Fibroblast of mammary gland (primary cell): ENCODE results near the gene MGARP.
"Not testable (repeated sequence)": the region's sequence is repeated elsewhere in the genome, so short reads cannot be mapped to it uniquely, and the experiment has no call there.

Source experiments
- DNase-seq: peaks from one replicate; pipeline ENCODE4 v3.0.0-alpha.2; 2010; ENCODE audit warnings: low read depth
- H3K4me3 ChIP-seq: 2 replicates; pipeline ENCODE4 v1.5.1; 2011; ENCODE audit warnings: low read depth, mild to moderate bottlenecking, low read length, moderate library complexity; ENCODE audit not compliant: control insufficient read depth
- TF ChIP-seq, protein P1 (sequence below): conservative IDR thresholded peaks from 2 replicates; pipeline ENCODE4 v1.5.1; 2011; ENCODE audit warnings: low read depth, low read length, inconsistent platforms; ENCODE audit not compliant: control insufficient read depth, insufficient read depth

The MGARP gene

DNA sequence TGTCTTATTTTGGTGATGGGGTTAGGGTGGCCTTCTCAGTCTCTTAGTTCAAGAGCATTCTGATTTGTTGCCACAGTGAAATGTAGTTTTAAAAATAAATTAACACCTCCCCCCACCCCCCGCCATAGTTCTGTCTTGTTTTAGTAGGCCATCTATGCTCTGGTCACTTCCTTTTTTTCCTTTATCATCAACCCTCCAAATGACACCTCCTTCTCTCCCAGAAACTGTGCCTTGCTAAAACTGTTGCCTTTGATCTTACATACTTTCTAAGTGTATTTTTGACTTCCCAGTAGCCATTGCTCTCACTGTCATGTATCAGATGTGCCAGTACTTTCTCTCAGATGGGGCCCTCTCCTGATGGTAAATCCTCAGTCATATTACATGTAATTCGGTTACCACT, 36.7 kb upstream of the MGARP start:
- TF ChIP-seq, protein P1, sequence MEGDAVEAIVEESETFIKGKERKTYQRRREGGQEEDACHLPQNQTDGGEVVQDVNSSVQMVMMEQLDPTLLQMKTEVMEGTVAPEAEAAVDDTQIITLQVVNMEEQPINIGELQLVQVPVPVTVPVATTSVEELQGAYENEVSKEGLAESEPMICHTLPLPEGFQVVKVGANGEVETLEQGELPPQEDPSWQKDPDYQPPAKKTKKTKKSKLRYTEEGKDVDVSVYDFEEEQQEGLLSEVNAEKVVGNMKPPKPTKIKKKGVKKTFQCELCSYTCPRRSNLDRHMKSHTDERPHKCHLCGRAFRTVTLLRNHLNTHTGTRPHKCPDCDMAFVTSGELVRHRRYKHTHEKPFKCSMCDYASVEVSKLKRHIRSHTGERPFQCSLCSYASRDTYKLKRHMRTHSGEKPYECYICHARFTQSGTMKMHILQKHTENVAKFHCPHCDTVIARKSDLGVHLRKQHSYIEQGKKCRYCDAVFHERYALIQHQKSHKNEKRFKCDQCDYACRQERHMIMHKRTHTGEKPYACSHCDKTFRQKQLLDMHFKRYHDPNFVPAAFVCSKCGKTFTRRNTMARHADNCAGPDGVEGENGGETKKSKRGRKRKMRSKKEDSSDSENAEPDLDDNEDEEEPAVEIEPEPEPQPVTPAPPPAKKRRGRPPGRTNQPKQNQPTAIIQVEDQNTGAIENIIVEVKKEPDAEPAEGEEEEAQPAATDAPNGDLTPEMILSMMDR: no peak
- H3K4me3 ChIP-seq: no peak overlapping the region
- DNase-seq: no peak

DNA sequence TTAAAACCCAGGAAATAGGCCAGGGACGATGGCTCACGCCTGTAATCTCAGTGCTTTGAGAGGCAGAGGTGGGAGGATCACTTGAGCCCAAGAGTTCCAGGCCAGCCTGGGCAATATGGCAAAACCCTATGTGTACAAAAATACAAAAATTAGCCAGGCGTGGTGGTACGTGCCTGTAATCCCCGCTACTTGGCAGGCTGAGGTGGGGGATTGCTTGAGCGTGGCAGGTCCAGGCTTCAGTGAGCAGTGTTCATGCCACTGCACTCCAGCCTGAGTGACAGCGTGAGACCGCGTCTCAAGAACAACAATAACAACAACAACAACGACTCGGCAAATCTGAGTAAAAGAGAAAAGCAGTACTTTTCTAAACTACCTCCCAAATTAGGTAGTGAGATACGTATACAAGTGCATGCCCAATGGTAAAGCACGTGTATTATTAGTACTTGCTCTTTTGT, 35.2 kb upstream of the MGARP start:
- TF ChIP-seq, protein P1: no peak
- H3K4me3 ChIP-seq: no peak overlapping the region
- no peak for DNase-seq

DNA sequence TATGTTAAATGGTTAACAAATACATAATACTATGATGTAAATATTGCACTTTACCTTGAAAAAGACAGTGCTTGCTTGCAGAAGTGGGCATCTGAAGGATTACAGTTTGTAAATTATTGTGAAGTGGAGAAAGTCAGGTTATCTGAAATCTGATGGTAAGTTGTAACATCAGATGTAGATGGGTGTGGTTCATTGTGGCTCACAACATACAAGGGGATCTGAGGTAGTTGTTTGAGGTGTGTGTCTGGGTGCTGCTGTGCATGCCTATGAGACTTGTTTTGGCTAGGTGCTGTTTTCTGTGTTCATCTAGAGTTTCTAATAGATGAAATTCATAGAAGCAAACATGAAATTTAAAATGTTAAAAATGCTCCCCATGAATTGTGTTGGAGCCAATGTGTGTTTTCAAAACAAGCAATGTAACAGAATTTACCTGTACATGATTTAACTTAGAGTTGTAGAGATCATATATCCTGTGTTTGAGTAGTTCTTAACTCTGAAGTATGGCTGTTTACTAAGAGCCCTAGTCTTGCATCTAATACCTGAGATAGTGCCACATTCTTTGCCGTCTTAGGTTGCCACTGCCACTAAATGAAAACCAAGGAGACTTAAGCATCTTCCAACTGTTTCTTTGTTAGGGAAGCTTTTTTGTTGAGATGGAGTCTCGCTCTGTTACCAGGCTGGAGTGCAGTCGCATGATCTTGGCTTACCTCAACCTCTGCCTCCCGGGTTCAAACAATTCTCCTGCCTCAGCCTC, 34.2 kb upstream of the MGARP start:
- TF ChIP-seq, protein P1: no peak
- no peak for DNase-seq
- no peak overlapping the region for H3K4me3 ChIP-seq

DNA sequence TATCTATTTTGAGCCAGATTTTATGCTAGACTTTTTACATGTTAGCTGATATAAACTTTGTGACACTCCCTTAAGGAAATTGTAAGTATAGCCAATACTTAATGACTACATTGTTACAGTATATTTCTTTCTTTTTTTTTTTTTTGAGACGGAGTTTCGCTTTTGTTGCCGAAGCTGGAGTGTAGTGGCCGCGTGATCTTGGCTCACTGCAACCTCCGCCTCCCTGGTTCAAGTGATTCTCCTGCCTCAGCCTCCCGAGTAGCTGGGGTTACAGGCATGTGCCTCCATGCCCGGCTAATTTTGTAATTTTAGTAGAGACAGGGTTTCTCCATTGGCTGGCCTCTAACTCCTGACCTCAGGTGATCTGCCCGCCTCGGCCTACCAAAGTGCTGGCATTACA, 33.4 kb upstream of the MGARP start:
- H3K4me3 ChIP-seq, DNase-seq: not testable (repeated sequence)

DNA sequence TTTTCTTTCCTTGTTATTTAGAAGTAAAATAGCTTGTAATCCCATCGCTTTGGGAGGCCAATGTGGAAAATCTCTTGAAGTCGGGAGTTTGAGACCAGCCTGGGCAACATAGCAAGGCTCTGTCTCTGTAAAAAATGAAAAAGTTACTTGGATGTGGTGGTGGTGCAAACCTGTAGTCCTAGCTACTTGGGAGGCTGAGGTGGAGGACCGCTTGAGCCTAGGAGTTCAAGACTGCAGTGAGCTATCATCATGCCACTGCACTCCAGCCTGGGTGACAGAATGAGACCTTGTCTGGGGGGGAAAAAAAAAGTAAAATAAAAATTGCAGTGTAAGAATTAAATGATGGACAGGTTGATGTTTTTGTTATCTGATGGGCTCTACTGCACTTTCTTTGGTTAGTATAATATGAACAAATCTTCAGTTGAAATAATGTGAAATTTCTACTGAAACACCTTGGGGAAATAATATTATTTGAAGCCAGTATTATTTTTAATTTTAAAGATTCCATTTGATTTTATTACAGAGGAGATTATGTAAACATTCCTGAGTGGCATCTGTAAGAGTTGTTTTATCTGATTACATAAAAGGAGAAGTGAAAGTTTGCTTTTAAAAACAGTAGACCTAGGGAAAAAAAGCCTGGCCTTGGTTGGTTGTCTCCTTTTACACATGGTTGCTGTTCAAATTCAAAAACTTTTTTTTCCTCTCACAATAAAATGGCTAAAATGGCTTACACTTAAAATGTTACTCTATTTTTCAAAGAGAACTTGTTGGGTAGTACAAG, 32.7 kb upstream of the MGARP start:
- TF ChIP-seq, protein P1: no peak
- no peak overlapping the region for H3K4me3 ChIP-seq
- no peak for DNase-seq

DNA sequence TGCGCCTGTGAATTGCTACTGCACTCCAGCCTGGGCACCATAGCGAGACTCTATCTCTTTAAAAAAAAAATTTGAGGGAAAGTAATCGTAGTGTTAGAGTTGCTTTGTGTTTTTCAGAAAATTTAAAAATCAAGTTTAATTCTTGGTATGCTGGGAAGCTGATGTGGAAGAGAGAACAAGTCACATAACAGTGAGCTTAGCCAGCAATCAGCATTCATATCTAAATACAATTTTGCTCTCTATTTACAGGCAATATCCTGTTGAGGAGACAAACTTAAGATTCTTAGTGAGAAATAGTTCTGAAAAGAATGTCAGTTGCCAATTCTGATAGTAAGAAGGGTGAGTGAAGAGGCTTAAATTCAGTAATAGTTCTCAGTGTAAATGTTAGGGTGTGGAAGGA, 31.9 kb upstream of the MGARP start:
- TF ChIP-seq, protein P1: no peak
- H3K4me3 ChIP-seq: no peak overlapping the region
- no peak for DNase-seq

DNA sequence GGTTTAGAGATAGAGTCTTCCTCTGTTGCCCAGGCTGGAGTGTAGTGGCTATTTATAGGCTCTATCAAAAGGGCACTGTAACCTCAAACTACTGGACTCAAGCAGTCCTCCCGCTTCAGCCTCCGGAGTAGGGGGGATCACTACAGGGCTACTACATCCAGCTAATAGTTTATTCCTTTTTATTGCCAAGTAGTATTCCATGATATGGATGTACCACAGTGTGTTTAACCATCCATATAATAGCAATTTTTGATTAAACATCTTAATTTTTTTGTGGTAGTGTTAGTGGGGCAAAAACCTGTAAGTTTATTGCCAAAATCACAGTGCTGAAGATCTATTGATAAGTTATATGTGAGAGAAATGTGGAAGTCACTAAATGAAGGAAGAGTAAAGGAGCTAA, 24.9 kb upstream of the MGARP start:
- DNase-seq: no peak
- H3K4me3 ChIP-seq: no peak overlapping the region
- TF ChIP-seq, protein P1: no peak
